GM19372 (cell line): Measurements from ENCODE around the gene FCGR1A.
A peak's percentile ranks its signal among the peaks of the same experiment; 100 is the strongest.
"Not testable (repeated sequence)": the region's sequence is repeated elsewhere in the genome, so short reads cannot be mapped to it uniquely, and the experiment has no call there.

ENCODE experiments used
- ATAC-seq: cut with Tn5 transposase; IDR thresholded peaks from one replicate; pipeline ENCODE4 v1.9.1; 2021; ENCODE audit warnings: mild to moderate bottlenecking, low read depth, moderate library complexity; ENCODE audit not compliant: unreplicated experiment

Gene FCGR1A

GRCh38 chr1:149782600-149782999 is at the start of gene FCGR1A:
Gene FCGR1A (plus strand): TSS chr1:149782694. CDS start chr1:149782744, 50 bp downstream.
- ATAC-seq: not testable (repeated sequence)

- not testable (repeated sequence) for ATAC-seq
Observed at GRCh38 chr1:149732781-149733180, 49.7 kb upstream of the FCGR1A start.

DNA sequence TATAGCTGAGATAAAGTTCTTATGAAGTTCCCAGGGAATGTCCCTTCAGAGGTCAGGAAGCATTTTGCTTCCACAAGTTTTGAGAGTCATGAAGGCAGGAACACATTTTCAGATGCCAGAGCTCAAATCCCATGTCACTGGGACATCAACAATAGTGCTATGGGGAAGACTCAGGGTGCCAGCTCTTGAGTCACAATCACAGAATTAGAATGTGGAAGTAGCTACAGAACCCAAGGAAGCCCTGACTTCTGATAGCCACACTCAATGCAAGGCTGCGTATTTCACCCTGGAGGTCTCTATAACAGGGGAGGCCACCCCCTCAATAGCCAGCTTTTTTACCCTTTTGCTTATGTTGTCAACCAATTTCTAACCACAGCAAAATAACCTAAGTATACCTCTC is 47.8 kb upstream of the FCGR1A start:
- not testable (repeated sequence) for ATAC-seq

GRCh38 chr1:149740148-149740581 is 42.3 kb upstream of the FCGR1A start:
- not testable (repeated sequence) for ATAC-seq

- not testable (repeated sequence) for ATAC-seq
Observed at GRCh38 chr1:149740590-149741230, 41.8 kb upstream of the FCGR1A start.

GRCh38 chr1:149741914-149742313 is 40.6 kb upstream of the FCGR1A start:
- not testable (repeated sequence) for ATAC-seq

GRCh38 chr1:149746463-149747356 is 35.8 kb upstream of the FCGR1A start:
- not testable (repeated sequence) for ATAC-seq

- ATAC-seq: not testable (repeated sequence)
Observed at GRCh38 chr1:149747359-149748143, 34.9 kb upstream of the FCGR1A start.

GRCh38 chr1:149748144-149748500 is 34.4 kb upstream of the FCGR1A start:
- ATAC-seq: not testable (repeated sequence)

- not testable (repeated sequence) for ATAC-seq
Observed at GRCh38 chr1:149750562-149750961, 31.9 kb upstream of the FCGR1A start.

DNA sequence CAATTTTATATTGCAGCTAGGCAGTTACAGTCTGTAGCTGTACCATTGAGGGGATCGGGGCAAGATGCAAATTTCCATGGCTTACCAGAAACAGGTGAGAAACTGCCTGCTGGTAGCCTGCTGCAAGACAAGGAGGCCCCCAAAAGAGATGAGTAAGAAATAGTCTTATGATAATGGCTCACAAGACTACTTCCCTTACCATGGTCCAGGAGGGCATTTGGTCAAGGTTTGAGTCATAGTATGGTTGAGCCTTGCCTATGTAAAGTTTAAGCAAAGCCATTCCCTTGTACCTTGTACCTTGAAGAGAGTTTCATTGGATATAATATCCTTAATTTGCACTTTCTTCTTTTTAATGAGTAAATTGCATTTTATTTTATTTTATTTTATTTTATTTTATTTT is 30.3 kb upstream of the FCGR1A start:
- not testable (repeated sequence) for ATAC-seq

DNA sequence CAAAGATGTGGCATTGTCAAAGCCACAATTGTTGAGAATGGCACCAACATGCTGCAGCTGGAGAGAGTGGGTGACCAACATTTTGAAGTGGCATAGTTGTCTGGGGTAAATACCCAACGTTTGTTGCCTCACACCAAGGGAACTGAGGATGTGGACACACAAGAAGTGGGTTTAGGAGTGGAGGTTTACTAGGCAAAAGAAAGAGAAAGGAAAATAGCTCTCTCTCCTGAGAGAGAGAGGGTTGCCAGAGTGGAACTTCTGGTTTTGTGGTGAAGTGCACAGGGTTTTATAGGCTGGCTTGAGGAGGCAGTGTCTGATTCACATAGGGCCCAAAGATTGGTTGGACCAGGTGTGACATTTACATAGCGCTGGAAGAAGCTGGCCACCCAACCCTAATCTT is 29.0 kb upstream of the FCGR1A start:
- ATAC-seq: not testable (repeated sequence)

GRCh38 chr1:149755294-149755693 is 27.2 kb upstream of the FCGR1A start:
- not testable (repeated sequence) for ATAC-seq

DNA sequence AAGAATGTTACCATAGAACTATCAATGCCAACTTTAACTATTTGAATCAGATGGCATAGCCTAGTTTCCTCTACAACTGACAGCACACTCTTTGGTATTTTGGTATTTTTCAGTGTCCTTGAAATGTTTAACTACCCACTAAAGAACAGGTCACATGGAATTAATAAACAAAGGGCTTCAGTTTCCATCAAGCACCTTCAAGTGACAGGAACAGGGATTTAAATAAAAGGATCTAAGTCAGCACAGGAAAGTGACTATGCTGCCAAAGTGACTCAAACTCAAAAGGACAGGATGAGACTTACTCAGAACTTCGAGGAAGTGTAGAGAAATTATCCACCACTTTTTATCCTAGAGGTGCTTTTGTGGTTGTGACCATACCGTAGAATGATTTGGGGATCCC is 20.2 kb upstream of the FCGR1A start:
- ATAC-seq: not testable (repeated sequence)

DNA sequence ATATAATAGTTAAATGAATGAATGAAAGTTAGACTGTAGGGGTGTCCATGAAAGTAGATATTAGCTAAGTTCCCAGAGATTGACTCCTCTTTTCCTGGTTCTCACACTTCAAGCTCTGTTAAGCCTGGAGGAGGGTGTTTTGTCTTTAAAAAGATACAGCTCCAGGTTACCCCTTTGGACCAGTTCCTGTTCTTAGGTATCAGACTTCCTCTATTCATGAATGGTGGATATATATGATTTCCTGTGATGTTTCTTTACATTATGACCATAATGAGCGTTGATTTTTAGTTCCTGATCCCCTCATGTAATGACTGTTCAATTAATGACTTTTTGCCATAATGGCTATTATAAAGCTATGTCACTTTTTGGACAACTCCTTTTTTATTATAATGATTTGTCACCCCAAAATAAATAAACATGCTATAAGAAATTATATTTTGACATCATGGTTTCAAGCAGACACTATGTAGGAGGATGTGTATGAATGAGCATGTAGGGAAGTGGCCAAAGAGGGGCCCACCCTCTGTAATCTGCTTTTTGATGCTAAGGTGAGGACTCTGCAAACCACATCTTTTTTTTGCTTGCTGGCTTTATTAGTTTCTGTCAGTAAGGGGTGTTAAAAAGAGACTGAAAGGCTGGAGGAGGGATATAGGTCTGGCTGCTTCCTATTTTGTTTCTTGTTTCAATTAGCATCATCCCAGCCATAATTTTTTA is 18.2 kb upstream of the FCGR1A start:
- ATAC-seq: not testable (repeated sequence)

DNA sequence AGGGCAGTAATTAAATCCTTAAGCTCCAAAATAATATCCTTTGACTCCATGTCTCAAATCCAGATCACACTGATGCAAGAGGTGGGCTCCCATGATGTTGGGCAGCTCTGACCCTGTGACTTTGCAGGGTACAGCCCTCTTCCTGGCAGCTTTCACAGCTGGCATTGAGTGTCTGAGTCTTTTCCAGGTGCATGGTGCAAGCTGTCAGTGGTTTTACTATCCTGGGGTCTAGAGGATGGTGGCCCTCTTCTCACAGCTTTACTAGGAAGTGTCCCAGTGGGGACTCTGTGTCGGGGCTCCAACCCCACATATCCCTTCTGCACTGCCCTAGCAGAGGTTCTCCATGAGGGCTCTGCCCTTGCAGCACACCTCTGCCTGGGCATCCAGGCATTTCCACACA is 16.3 kb upstream of the FCGR1A start:
- ATAC-seq: not testable (repeated sequence)

DNA sequence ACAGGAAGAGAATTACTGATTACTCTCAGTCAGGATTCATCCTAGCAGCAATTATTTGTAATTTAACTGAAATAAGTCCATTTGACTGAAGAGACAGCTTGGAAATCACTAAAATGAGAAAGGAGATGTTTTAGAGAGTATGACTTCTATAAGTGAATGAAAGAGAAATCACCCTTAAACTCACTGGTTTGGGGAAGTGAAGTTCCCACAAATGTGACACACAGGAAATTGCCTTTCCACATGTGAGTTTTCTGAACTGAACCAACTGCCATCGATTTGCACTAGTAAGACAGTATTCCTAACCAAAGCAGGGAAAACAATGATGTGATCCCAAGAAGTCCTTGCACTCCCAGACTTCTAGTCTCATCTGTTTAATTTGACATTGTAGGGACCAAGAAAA is 13.3 kb upstream of the FCGR1A start:
- ATAC-seq: not testable (repeated sequence)

GRCh38 chr1:149770661-149771060 is 11.8 kb upstream of the FCGR1A start:
- not testable (repeated sequence) for ATAC-seq

GRCh38 chr1:149771653-149772425 is 10.7 kb upstream of the FCGR1A start:
- peak; percentile 72 for ATAC-seq
